Mucosa of rectum (tissue), 2 donors: ENCODE results near the gene MALRD1.

Experiments used
- H3K27ac ChIP-seq, 2 donors: one replicate each; pipeline ENCODE4 v1.7.0; 2013; ENCODE audit warnings: inconsistent platforms in 2 of 2, low read depth in 2 of 2, low read length in 2 of 2
- H3K27me3 ChIP-seq, 2 donors: one replicate each; pipeline ENCODE4 v1.7.0; 2013; ENCODE audit warnings: low read length in 2 of 2; ENCODE audit not compliant: control insufficient read depth in 2 of 2, insufficient read depth in 2 of 2
- H3K36me3 ChIP-seq, 2 donors: one replicate each; pipeline ENCODE4 v1.7.0; 2013; ENCODE audit warnings: low read length in 2 of 2; ENCODE audit not compliant: control insufficient read depth in 2 of 2, insufficient read depth in 2 of 2
- H3K4me1 ChIP-seq, 2 donors: one replicate each; pipeline ENCODE4 v1.7.0; 2013; ENCODE audit warnings: low read length in 2 of 2, mild to moderate bottlenecking in 1 of 2; ENCODE audit not compliant: control insufficient read depth in 2 of 2, insufficient read depth in 2 of 2
- H3K4me3 ChIP-seq, 2 donors: one replicate each; pipeline ENCODE4 v1.7.0; 2013; ENCODE audit warnings: low read length in 2 of 2
- H3K9ac ChIP-seq, 2 donors: one replicate each; pipeline ENCODE4 v1.7.0; 2013; ENCODE audit warnings: low read length in 2 of 2, low read depth in 1 of 2, mild to moderate bottlenecking in 1 of 2
- H3K9me3 ChIP-seq, 2 donors: one replicate each; pipeline ENCODE4 v1.7.0; 2013; ENCODE audit warnings: low read length in 2 of 2; ENCODE audit not compliant: control insufficient read depth in 2 of 2
- donor health status: healthy.
- donor health status: Normal muscosa, but diverticular disease.

MALRD1 gene

DNA sequence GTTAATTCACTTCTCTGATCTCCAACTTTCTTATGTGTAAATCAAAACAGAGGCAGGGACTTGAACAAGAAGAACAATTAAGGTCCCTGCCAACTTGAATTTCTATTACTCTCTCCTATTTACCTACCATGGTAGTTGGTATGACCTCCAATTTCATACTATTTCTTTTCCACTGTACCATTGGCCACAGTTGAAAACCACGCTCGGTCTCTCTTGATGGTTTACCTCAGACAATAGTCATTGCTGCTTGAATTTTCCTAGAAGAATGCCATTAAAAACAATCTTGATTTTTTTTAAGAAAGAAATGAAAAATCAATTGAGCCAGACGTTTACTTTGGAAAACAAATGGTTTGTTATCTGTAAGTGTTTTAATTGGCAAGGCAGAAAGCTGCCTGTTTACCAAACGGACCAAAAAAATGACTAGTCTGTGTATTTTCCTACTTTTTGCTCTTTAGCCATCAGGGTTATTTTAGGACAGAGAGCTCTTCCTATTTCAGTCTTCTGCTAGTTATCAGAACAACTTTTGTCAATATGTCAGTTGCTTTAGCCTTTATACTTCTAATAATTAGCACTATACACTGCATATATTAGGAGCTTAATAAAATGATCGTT is 610.1 kb downstream of the MALRD1 start:
- H3K27me3 ChIP-seq: no peaks in the 10 kb centered on the region
- no peaks in the 10 kb centered on the region for H3K4me1 ChIP-seq

DNA sequence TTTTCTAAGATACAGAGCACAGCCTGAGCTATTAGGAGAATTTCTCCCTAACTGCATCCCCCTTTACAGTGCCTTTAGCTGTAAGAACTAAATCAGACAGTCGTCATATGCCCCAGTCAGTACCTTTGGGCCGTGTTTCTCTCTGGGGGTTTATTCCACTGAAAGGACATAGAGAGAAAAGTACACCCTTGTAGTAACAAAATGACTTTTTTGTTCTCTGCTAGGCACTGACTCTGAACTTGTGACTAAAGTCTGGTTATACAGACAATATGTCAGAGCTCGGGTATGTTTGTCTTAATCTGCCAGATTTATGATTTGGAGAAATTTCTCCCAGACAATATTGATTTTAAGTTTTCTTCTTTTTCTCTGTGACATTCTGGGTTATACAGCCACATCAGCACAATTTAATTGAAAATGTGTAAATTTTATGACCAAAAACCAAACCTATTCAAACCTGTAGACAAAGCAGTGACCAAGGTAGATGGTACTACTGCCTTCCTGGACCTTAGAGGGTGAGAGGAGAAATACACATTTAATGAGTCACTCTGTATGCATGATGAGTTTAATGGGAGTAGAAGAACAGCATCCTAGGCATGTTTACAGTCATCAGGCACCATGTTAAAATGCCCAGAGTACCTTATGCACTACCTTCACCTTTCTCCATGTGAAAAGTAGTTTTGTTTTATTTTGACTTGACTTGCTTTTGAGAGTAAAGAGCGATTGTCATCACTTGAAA is 611.5 kb downstream of the MALRD1 start:
- Histone ChIP-seq H3K4me1 (no peaks in the 10 kb centered on the region), H3K9me3 (no peaks in the 10 kb centered on the region), H3K27ac (no peak overlapping the region), H3K36me3 (no peaks in the 10 kb centered on the region), H3K4me3 (no peak overlapping the region), H3K27me3 (no peaks in the 10 kb centered on the region), H3K9ac (no peak overlapping the region)

More for the DNA sequence above, 610.1 kb downstream of the MALRD1 start:
- Histone ChIP-seq H3K9me3 (no peaks in the 10 kb centered on the region), H3K27ac (no peak overlapping the region), H3K36me3 (no peaks in the 10 kb centered on the region), H3K4me3 (no peak overlapping the region), H3K9ac (no peak overlapping the region)

DNA sequence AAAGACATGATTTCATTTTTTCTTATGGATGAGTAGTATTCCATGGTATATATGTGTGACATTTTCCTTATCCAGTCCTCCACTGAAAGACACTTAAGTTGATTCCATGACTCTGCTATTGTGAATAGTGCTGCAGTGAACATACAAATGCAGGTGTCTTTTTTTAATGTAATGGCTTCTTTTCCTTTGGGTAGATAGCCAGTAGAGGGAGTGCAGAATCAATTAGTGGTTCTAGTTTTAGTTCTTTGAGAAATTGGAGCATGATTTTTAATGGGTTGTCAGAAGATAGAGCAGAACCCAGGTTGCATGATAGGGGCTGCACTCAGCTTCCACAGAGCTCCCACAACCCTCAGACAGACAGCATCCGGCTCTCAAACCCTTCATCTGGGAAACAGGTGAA is 614.7 kb downstream of the MALRD1 start:
- Histone ChIP-seq H3K36me3 (no peaks in the 10 kb centered on the region), H3K4me1 (no peaks in the 10 kb centered on the region), H3K27me3 (no peaks in the 10 kb centered on the region), H3K9ac (no peak overlapping the region), H3K4me3 (no peak overlapping the region), H3K27ac (no peak overlapping the region), H3K9me3 (no peaks in the 10 kb centered on the region)

DNA sequence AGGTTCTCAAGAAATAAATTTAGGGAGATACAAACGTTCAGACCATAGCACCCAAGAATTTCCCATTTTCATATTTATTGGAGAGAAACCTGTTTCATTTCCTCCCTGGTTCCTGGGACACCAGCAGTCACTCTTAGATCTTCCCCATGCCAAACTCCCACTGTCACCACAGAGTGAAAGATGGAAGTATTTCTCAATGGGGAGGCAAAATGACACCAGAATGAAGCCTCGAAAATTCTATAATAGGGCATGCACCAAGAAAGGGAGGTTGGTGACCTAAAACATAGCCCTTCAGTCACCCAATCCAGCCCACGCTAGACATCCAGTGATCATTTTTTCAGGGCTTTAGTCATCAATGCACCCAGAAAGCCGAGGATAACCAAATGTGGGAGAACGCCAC is 619.5 kb downstream of the MALRD1 start:
- no peak overlapping the region for H3K4me3 ChIP-seq
- no peaks in the 10 kb centered on the region for H3K4me1 ChIP-seq
- H3K27ac ChIP-seq: no peak overlapping the region
- no peaks in the 10 kb centered on the region for H3K36me3 ChIP-seq
- no peak overlapping the region for H3K9ac ChIP-seq
- H3K27me3 ChIP-seq: no peaks in the 10 kb centered on the region
- no peaks in the 10 kb centered on the region for H3K9me3 ChIP-seq

DNA sequence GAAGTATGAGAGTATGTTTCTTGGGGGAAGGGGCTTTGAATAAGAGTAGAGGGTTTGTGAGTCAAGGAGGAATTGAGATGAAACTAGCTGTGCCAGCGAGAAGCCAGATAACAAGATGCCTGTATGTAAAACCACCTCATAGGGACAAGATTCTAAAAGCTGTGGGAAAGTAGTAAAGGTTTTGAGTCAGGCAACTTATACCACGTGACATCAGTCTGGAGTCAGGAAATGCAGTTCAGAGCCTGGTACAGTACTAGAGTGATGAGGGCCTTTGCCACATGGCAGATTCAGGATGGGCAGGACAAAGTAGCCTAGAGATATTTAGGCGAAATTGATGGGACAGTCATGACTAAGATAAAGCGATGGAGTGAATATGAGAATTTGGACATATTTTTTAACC is 627.5 kb downstream of the MALRD1 start:
- Histone ChIP-seq H3K4me1 (no peaks in the 10 kb centered on the region), H3K4me3 (no peak overlapping the region), H3K27ac (no peak overlapping the region), H3K9me3 (no peaks in the 10 kb centered on the region), H3K27me3 (no peaks in the 10 kb centered on the region), H3K36me3 (no peaks in the 10 kb centered on the region), H3K9ac (no peak overlapping the region)

DNA sequence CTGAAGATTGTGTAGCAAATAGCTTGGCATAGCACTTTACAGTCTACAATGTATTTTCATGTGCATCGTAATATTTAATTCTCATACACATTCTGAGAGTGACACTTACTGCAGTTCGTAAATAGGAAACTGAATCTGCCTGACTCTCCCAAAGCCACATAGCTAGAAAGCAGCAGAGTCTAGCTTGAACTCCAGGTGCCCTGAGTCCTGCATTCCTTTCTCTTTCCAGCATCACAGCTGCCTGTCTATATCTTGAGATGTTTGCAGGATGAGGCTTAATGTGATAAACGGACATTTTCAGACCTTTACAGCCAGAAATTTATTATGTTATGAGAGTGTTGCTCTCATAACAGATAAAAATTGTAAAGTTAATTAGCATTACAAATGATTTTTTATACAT is 634.8 kb downstream of the MALRD1 start:
- no peaks in the 10 kb centered on the region for H3K4me1 ChIP-seq
- H3K9me3 ChIP-seq: no peaks in the 10 kb centered on the region
- no peaks in the 10 kb centered on the region for H3K27me3 ChIP-seq
- no peak overlapping the region for H3K4me3 ChIP-seq
- no peak overlapping the region for H3K9ac ChIP-seq
- no peaks in the 10 kb centered on the region for H3K36me3 ChIP-seq
- no peak overlapping the region for H3K27ac ChIP-seq

DNA sequence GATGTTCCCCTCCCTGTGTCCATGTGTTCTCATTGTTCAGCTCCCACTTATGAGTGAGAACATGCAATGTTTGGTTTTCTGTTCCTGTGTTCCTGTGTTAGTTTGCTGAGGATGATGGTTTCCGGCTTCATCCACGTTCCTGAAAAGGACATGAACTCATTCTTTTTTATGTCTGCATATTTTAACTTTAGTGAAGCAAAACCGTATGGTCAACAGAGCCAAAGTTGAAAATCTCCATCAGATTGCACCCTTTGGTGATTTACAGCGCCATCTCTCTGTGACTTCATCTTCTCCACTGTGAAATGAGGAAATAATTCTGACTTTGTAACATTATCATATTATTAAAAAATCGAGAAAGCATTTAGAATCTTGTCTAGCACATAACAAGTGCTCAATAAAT is 635.4 kb downstream of the MALRD1 start:
- no peak overlapping the region for H3K9ac ChIP-seq
- H3K27me3 ChIP-seq: no peaks in the 10 kb centered on the region
- no peak overlapping the region for H3K27ac ChIP-seq
- no peaks in the 10 kb centered on the region for H3K4me1 ChIP-seq
- H3K36me3 ChIP-seq: no peaks in the 10 kb centered on the region
- H3K9me3 ChIP-seq: no peaks in the 10 kb centered on the region
- H3K4me3 ChIP-seq: no peak overlapping the region

DNA sequence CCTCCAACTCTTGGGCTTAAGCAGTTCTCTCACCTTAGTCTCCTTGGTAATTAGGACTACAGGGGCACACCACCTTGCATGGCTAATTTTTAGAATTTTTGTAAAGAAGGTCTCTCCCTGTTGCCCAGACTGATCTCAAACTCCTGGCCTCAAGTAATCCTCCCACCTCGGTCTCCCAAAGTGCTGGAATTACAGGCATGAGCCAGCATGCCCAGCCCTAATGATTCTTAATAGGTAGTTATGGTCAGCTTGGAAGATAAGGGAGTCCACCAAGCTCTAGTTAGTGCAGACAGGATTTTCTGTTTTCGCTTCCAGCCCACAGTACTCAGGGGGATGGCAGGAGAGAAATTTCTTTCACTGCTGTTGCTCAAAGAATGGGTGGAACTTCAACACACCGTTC is 639.7 kb downstream of the MALRD1 start:
- Histone ChIP-seq H3K36me3 (no peaks in the 10 kb centered on the region), H3K4me3 (no peak overlapping the region), H3K9me3 (no peaks in the 10 kb centered on the region), H3K27ac (no peak overlapping the region), H3K4me1 (no peaks in the 10 kb centered on the region), H3K27me3 (no peaks in the 10 kb centered on the region), H3K9ac (no peak overlapping the region)

DNA sequence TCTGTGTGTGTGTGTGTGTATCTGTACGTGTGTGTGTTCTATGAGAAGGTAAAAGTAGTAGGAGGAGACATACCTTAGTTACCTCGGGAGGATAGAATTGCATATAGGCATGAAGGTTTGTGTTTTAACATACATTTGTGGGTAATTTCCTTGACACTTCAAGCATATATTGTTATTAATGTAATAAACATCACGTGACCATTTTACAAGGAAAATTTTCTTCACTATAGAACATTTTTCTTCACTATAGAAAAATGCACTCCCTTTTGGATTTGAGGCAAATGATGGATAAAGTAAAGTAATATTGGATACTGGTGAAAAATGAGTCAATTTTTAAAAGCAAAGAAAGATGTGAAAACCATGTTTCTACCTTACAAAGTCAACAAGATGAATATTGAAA is 640.6 kb downstream of the MALRD1 start:
- no peaks in the 10 kb centered on the region for H3K4me1 ChIP-seq
- H3K4me3 ChIP-seq: no peak overlapping the region
- no peak overlapping the region for H3K9ac ChIP-seq
- no peaks in the 10 kb centered on the region for H3K27me3 ChIP-seq
- H3K36me3 ChIP-seq: no peaks in the 10 kb centered on the region
- no peaks in the 10 kb centered on the region for H3K9me3 ChIP-seq
- H3K27ac ChIP-seq: no peak overlapping the region

DNA sequence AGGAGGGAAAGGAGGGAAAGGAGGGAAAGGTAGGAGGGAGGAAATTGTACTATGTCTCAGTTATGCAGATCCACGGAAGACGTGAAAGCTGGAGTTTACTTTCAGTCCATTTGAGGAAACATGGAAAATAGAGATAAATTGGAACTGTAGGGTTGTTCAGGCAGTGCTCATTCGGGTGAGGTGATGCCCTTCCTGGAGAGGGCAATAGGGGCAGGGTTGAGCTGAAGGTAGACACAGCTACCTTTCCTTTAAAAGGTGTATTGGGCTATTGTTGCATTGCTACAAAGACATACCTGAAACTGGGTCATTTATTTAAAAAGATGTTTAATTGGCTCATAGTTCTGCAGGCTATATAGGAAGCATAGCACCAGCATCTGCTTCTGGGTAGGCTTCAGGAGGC is 650.7 kb downstream of the MALRD1 start:
- Histone ChIP-seq H3K36me3 (no peaks in the 10 kb centered on the region), H3K4me1 (no peaks in the 10 kb centered on the region), H3K9me3 (no peaks in the 10 kb centered on the region), H3K27ac (no peak overlapping the region), H3K4me3 (no peak overlapping the region), H3K27me3 (no peaks in the 10 kb centered on the region), H3K9ac (no peak overlapping the region)
